K562 (cell line): Measurements from ENCODE around the gene VEZF1. TPM values are rescaled to one million over a fixed set of nuclear protein-coding genes. Genes with fewer than 3 reads are reported as not detected.

Experiments used
- DEAF1 ChIP-seq: fragments of 450-650 bp; formaldehyde crosslinking; IDR thresholded peaks from 2 replicates; pipeline ENCODE4 v1.4.0; 2020; ENCODE audit warnings: mild to moderate bottlenecking, moderate library complexity
- PHB2 ChIP-seq: fragments of 450-650 bp; IDR thresholded peaks from 2 replicates; pipeline ENCODE4 v1.6.1; 2017; ENCODE audit warnings: low read depth
- SMAD4 ChIP-seq: fragments of 250-450 bp; sonication (Bioruptor Pico); conservative IDR thresholded peaks from 2 replicates; pipeline ENCODE4 v1.8.0; 2021; ENCODE audit warnings: inconsistent platforms, mild to moderate bottlenecking, moderate library complexity
- ZBTB40 ChIP-seq, 2 experiments: fragments of 450-650 bp in 1 of 2; sonication (generic) in 1 of 2; formaldehyde crosslinking in 1 of 2; IDR thresholded peaks; 2 replicates each; pipeline versions ENCODE4 v1.7.1 to v1.9.0; 2016 to 2022; ENCODE audit warnings: inconsistent platforms in 1 of 2, mild to moderate bottlenecking in 1 of 2, missing genetic modification reagents in 1 of 2
- polyA plus RNA-seq, 8 experiments: library from polyadenylated mRNA; depleted of rRNA in 4 of 8; stranded (reverse) in 5 of 8; unstranded in 3 of 8; fragments of >200 nt; fragmentation: Nextera tagmentation in 2 of 8; fragmentation: Illumina TruSeq in 1 of 8; extraction: Ambion mirVana in 2 of 8; extraction: Trizol in 1 of 8; gene quantifications; 2 replicates each; pipeline versions ENCODE4 v1.2.1 to v1.2.3, GENCODE V29; 2011 to 2014; ENCODE audit warnings: inconsistent platforms in 1 of 8, missing spikeins in 1 of 8
- total RNA-seq, 7 experiments: library from RNA; depleted of rRNA in 6 of 7; stranded (reverse); fragments of >200 nt in 6 of 7; fragmentation: Illumina TruSeq in 2 of 7; extraction: Trizol in 2 of 7; gene quantifications; 2 replicates each; pipeline versions ENCODE4 v1.2.1 to v1.2.3, GENCODE V29; 2011 to 2021; ENCODE audit warnings: low replicate concordance in 1 of 7

The VEZF1 gene
- total and polyA plus RNA-seq, 9 of the 15 experiments (the other 6 are each of a cell fraction or from before 2014, with no cell fraction given): 9.5 to 33.4 (median 22.1) TPM

- TF ChIP-seq DEAF1 (0 out of 2 replicates have a peak, but pooled peaks have one; percentile 12), ZBTB40 (IDR thresholded peaks at IDR 0.05) (peak; percentile 67), ZBTB40 (CRISPR knock-in tag; IDR thresholded peaks at IDR 0.05) (no peak), PHB2 (no peak), SMAD4 (CRISPR knock-in tag) (peak; percentile 50; the same call in 1 of the 2 replicates)
Measured at GRCh38 chr17:58006924-58007780, 19.1 kb upstream of the VEZF1 start, which contains the start of gene SRSF1 (continued).
